ENCODE measurements around the gene MUC5B.
A peak's percentile ranks its signal among the peaks of the same experiment; 100 is the strongest.
"Not testable (repeated sequence)": the region's sequence is repeated elsewhere in the genome, so short reads cannot be mapped to it uniquely, and the experiment has no call there.

Gene MUC5B

DNA sequence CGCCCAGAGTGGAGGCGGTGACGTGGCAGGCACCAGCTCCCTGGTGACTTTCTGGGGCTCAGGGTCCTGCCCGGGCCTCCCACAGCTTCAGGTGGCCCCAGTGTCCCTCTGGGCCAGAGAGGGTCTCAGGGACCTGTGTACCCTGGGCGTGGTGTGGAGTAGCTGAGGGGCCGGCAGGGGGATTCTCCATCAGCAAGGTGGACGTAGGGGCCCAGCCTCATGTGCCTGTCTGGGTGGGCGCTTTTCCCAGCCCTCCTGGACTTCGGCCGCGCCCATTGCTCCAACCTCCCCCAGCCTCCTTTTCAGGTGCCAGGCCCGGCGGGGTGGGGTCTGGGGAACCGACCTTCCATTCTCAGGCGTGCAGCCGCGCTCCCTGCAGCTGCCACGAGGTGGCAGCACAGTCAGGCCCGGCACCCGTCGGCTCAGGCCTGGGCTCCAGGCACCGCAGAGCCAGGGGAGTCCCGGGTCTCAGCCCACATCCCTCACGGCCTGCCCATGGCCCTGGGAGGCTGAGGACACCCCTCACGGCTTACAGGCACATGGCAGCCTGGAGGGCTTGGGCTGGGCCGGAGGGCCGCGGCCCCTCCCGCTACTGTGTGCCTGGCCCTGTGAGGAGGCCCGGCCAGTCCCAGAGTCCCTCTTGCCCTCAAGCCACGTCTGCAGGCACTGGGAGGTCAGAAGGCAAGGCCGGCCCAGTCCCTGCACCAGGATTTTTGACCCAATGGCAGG is 19.9 kb upstream of the MUC5B start:
- peak; percentile 49 for DNase-seq (ENCODE audit: low read depth)

DNA sequence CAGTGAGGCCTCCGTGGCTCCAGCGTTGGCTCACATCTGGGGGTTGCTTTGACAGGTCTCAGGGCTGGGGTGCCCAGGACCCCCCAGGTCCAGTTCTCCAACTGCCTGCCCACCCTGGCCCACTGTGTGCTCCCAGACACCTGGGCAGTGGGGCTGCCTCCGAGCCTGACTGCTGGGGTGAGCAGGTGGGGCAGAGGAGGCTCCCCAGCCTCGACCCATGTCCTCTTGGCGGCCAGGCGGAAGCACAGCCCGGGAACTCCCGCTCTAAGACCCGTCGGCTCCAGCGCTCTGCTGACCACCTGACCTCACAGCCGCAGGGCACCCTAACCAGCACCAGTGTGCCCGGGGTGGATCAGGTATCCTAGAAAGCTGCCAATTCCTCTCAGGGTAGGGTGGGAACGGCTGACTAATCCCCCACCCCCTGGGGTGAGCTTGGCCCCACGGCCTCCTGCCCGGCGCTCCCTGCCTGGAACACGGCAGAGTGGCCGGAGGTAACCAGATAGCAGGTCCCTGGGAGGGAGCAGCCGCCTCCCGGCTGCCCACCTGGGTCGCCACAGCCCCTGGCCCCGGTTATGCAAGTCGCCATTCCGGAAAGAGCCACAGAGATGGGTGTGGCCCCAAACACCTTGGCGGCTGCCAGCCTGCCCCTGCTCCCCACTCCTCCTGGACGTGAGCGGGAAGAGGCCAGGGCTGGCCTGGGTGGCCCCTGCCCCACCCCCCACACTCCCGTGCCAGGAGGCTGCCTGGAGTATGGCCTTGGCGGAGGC is 19.2 kb upstream of the MUC5B start:
- DNase-seq (ENCODE audit: low read depth), result no peak

DNA sequence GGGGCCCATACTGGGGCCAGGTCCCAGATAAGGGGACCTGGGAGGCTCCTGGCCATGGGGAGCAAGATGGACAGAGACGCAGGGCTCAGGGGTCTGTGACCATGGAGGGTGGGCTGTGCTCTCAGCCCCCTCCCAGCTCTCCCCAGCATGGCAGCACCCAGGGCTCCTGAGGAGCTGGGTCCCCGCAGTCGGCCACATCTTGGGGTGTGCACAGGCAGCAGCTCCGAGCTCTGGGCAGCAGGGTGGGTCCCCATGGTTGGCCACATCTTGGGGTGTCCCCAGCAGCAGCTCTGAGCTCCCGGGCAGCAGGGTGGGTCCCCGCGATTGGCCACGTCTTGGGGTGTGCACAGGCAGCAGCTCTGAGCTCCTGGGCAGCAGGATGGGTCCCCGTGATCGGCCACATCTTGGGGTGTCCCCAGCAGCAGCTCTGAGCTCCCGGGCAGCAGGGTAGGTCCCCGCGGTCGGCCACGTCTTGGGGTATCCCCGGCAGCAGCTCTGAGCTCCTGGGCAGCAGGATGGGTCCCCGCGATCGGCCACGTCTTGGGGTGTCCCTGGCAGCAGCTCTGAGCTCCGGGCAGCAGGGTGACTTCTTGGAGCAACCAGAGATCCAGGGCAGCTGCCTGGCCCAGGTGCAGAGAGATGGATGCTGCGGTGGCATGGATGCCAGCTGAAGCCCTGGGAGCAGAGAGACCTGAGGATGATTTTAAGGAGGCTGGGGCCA is 18.3 kb upstream of the MUC5B start:
- no peak for DNase-seq (ENCODE audit: low read depth)

DNA sequence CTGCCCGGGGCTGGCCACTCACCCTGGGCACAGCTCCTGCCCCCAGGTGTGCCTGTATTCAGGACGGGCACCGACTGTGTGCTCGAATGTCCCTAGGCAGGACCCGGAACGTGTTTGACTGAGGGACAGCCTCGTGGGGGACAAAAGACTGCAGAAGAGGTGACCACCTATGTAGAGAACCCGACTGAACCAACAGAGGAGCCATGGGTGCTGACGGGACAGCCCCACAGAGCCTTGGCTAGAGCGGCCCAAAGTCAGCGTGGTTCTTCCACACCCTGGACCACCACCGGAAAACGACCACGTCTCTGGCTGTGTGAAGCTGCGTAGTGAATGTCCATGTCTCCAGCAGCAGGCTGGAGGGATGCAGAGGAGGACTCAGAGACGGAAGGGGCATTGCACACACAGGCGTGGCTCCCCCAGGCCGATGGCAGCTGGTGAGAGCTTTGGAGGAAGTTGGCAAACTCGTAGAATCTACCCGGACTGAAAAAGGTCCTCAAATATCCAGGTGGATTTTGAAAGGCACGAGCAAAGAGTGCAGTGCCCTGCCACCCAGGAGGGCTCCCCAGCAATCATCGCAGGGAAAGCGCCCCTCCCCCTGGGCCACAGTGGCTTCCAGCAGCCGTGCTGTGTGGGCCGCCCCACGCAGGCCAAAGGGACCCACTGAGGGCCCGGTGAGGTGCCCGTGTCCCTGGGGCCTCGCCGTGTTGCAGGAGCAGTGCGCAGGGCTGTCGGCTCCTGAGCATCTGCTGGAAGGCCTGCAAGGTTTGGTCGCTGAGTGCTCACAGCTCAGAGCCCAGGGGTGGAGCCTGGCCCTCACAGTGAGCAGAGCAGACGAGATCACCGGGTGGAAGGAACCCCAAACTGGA is 17.5 kb upstream of the MUC5B start:
- DNase-seq (ENCODE audit: low read depth), result no peak

DNA sequence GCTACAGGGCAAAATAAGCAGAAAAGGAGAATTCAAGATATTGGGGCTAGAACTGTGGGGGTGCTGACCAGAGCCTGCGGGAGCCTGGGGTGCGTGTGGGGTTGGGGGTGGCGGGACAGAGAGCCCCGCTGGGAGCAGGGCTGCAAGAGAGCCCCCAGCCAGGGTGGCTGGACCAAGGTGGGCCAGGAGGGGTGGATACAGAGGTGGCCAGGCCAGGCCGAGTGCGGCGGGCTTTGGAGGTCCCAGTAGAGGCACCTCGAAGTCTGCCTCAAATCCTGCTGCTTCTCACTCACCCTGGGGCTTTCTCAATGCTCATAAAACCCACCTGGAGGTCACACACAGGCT is 16.9 kb upstream of the MUC5B start:
- no peak for DNase-seq (ENCODE audit: low read depth)

DNA sequence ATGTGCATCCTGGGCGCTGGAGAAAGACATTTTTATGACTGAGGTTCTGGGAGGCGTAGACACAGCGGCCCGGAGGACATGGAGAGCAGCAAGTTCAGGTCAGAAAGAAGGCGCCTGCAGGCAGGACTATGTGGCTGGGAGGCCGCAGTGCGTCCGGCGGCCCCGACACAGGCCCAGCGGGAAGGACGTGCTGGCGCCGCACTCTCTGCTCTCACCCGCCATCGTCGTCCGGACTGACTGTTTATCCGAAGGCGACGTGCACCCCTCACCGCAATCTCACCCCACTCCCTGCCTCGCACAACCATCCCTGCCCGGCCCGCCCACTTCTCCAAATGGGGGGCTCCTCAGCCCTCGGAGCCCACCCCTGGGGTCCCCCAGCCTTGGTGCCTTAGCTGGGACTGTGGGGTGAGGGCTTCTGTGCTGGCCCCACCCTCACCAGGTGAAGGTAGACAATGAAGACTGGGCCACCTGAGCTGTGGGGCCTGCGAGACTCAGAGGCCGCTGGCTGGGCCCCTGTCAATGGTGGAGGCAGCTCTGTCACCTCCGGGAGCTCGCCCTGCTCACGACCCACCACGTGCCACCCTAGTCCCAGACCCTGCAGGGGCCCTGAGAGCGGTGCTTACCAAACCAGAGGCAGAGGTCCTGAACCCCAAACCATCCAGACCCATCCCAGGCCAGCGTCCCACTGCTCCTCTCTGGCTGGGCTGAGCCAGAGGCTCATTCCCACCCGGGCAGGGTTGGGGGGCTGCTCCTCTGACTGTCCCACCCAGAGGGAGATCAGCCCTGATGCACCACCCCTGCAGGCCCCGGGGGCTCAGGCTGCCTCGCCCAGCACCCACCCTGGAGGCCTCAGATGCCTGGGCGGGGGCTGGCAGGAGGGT is 16.2 kb upstream of the MUC5B start:
- DNase-seq (ENCODE audit: low read depth), result no peak

DNA sequence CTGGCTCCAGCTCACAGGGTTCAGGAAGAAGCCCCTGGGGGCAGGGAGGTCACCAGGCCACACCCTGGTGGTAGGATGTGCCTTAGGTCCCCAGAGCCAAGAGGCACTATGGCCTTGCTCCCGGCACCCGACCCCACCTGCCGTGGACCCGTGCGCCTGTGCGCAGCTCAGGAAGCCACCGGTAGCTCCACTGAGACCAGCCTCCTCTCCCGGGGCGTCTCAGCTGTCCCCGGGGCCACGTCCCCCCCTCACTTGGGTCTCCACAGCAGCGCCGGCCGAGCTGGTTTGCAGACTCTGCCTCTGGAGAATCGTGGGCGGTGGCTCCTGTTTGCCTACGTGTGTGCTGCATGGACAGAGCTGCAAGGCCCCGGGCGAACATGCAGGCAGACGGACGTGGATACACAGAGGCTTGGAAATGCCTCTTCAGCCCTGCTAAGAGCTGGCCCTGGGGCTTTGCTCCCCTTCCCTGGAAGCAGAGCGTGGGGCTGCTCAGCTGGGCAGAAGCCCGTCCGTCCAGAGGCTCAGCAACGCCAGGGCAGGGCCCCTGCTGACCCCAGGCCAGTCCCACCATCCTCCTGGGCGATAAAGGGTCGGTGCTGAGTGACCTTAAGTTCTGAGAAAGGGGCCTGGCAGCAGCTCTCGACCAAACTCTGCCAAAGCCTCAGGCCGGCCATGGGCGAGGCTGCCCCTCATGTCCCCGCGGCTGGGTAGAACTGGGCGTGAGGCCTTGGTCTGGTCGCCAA is 15.3 kb upstream of the MUC5B start:
- no peak for DNase-seq (ENCODE audit: low read depth)

DNA sequence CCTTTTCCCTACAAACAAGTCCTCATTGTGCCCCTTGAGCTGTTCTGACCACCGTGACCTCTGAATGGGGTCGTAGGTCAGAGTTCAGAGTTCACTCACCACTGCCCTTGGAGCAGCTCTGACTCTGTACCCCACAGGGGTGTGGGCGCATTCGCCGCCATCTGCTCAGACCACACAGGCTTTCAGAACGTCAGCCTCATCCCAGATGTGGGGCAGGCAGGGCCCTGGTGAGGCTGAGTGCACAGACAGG is 14.8 kb upstream of the MUC5B start:
- DNase-seq (ENCODE audit: low read depth), result no peak

DNA sequence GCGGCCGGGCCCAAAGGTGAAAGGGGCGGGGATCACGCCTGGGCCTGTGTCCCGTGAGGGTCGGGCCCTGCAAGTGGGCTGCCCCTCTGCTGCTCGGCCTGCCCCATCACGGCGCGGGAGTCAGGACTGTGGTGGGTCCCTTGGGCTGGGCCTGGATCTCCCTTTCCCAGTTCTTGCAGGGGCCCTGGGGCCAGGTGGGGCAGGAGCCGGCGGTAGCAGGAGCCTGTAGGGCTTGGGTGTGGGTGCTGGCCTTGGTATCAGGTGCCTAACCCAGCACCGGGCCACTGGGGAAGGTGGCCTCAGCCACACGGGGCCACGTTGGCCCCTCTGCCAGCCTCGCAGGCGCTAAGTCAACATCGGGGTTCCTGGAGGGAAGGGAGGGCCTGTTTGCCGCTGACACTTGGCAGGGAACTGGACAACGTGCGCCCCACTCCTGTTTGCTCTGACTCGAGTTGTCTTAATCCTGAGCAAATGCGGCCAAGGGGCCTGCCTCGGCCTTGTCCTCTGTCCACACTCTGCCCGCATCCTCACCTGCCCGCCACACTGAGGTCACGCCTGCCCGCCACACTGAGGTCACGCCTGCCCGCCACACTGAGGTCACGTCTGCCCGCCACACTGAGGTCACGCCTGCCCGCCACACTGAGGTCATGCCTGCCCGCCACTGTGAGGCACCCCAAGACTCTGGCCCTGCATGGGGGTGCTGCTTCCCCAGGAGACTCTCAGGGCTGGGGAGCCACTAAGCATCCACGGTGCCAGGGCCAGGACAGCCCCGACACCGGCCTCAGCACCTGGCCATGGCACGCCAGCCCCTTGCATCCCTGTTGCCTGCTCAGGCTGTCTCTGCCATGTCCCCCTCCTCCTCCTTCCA is 14.2 kb upstream of the MUC5B start:
- DNase-seq (ENCODE audit: low read depth), result no peak

DNA sequence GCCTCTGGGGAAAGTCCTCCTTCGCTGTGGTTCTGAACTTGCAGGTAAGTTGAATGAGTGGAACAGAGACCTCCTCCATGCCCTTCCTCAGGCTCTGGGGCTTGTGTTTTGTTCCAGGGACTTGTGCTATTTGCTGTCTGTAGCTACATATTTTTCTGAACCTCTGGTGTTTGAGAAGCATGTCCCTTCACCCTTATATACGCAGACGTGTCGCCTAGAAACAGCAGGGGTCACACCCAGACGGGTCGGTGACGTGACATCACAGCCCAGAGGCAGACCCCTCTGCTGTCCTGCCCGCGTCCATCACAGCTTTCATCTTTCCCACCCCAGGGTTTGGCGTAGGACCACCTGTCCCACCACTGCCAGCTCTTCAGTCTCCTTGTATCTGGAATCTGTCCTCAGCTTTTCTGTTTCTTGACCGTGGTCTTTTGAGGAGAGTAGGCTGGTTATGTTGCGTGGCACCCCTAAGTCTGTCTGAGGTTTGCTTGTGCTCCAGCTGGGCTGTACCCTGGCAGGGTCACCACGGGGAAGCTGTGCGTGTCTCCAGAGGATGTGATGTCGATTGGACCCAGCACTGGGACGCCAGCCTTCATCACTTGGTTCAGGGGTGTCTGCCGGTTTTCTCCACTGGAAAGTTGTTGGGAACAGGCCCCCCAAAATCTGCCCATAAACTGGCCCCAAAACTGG is 13.4 kb upstream of the MUC5B start:
- DNase-seq (ENCODE audit: low read depth), result no peak

DNA sequence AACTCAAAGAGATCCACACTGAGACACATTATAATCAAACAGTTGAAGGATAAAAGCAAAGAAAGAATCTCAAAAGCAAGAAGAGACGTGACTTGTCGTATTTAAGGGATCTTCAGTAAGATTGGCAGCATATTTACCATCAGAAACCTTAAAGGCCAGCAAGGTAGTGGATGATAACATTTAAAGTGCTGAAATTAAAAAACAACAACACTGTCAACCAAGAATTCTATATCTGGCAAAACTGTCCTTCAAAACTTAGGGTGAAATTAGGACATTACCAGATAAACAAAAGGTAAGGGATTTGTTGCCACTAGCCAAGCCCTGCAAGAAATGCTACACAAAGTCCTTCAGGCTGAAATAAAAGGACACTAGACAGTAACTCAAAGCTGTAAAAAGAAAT is 11.0 kb upstream of the MUC5B start:
- no peak for DNase-seq (ENCODE audit: low read depth)

DNA sequence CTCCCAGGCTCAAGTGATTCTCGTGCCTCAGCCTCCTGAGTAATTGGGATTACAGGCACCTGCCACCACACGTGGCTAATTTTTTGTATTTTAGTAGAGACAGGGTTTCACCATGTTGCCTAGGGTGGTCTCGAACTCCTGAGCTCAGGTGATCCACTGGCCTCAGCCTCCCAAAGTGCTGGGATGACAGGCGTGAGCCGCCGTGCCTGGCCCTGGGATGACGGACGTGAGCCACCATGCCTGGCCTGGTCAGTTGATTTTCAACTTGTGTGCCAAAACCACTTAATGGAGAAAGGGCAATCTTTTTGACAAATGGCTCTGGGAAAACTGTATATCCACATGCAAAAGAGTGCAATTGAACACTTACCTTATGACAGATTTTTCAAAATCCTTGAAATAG is 7.0 kb upstream of the MUC5B start:
- DNase-seq (ENCODE audit: low read depth), result not testable (repeated sequence)

DNA sequence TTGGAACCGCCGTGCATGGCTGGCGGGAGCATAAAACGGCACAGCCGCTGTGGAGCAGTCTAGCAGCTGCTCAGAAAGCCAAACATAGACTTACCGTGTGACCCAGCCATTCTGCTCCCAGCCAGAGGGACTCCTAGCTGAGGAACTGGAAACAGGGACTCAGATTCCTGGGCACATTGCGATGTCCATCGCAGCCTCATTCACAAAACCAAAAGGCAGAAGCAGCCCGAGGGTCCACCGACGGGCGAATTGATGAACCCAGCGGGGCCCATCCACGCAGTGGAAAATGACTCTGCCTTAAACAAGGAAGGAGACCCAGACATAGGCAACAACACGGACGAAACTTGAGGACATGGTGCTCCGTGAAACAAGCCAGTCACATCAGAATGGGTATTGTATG is 5.7 kb upstream of the MUC5B start:
- no peak for DNase-seq (ENCODE audit: low read depth)

DNA sequence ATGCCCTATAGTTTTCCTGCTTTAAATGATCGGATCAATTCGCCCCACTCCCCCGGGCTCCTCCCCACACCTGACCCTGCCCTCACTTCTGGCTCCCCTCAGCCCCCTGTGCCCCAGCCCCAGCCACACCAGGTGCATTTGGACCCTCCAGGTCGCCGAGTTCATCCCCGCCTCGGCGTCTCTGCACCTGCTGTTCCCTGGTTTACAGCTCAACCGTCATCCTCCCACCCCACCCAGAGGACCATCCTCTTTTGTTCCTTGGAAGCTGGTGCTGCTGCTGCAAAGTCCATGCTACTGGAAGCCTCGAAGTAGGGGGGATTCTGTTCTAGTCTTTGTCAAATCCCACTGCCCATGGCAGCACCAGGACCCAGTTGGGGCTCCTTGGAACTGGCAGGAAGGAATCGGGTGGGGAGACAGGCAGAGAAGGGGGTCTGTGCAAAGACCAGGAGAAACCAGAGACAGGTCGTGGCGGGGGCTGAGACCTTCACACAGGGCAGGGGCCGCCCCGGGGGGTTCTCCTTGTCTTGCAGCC is 4.5 kb upstream of the MUC5B start:
- no peak for DNase-seq (ENCODE audit: low read depth)

DNA sequence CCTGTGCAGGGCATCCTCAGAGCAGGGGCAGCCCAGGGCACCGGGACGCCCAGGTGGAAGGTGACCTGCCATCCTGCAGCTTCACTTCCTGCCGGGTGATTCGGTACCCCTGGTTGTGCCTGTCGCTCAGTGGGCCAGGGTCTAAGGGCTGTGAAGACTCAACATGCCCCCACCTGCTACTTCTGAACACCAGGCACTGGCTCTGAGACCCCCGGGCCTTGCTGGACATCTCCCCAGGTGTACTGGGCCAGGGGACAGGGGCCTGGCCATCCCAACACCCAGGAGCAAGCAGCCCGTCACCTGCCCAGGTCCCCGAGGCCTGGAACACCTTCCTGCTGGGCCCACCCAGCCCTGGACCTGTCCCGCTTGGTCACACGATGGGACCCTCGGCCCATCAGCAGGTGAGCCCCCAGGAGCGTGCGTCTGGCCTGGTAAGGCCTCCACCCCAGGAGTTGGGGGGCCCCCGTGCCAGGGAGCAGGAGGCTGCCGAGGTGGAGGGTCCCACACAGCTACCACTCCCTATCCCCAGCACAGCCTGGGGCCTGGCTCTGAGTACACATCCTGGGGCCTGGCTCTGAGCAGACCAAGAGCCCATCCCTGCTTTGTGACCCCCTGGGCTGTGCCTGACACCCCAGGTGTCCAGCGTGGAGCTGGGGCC is 3.9 kb upstream of the MUC5B start:
- no peak for DNase-seq (ENCODE audit: low read depth)

DNA sequence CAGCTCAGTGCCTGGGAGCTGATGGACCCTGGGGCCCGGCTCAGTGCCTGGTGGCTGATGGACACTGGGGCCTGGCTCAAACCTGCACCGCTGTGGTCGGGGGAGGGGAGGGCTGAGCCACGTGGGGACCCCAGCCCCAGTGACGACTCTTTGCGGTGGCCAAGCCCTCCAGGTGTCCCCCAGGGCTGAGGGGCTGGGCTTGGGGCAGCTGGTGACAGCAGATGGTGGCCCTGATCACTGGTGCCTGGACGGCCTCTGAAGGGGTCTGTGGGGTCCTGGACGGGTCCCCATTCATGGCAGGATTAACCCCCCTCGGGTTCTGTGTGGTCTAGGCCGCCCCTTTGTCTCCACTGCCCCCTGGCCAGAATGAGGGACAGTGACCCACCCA is 3.4 kb upstream of the MUC5B start:
- DNase-seq (ENCODE audit: low read depth), result no peak

DNA sequence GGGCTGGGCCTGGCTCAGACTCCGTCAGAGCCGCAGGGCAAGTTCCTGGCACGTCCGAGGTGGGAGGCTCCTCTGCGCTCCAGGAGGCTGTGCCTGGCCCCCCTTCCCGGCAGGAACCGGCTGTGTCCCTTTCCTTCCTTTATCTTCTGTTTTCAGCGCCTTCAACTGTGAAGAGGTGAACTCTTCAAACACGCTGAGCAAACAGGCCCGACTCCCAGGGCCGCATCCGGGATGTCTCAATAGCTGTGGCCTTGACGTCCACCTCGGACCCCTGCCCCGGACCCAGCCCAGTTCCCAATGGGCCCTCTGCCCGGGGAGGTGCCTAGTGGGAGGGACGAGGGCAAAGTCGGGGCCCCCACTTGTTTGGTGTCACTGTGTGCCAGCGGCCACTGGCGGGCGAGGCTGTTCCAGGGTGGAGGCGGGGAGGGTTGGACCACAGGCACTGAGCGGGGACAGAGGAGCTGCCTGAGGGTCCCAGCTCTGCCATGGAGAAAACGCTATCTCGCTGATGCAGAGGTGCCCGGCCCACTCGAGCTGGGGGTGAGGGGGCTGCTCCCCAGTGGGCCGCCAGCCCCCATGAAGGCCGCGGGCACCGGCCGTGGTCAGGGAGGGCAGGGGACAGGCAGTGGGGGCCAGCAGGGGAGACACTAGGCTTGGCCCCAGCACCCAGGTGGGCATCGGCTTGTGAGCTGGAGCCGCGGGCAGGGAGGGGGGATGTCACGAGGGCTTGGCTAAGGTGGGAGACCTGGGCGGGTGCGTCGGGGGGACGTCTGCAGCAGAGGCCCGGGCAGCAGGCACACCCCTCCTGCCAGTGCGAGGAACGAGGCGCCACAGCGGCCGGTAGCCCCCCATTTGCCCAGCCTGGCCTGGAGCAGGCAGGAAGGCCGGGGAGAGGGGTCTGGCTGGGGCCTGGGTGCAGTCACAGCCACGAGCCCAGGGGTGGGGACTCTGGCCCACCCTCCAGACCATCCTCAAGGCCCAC is 2.7 kb upstream of the MUC5B start:
- DNase-seq (ENCODE audit: low read depth), result no peak
